Naive B cell (primary cell): ENCODE measurements around the gene KLK8. TPM values are rescaled to one million over a fixed set of nuclear protein-coding genes. Genes with fewer than 3 reads are reported as not detected.
A peak's percentile ranks its signal among the peaks of the same experiment; 100 is the strongest.

Source experiments
- ATAC-seq, 2 donors: fragments of 150-1000 bp; cut with Tn5 transposase; 2 replicates each; pipeline ENCODE4 v1.10.0; 2021; ENCODE audit warnings: low read depth in 2 of 2, mild to moderate bottlenecking in 2 of 2, moderate library complexity in 2 of 2
- DNase-seq: peaks from one replicate; pipeline ENCODE4 v3.0.0; 2022
- H3K27ac Mint-ChIP-seq, 6 donors: one replicate each; pipeline ENCODE4 v1.8.0; 2020 to 2022; ENCODE audit warnings: mild to moderate bottlenecking in 6 of 6, mixed read lengths in 6 of 6, moderate library complexity in 5 of 6, inconsistent platforms in 2 of 6
- H3K27me3 Mint-ChIP-seq, 3 donors: one replicate each; pipeline ENCODE4 v1.8.0; 2021 to 2022; ENCODE audit warnings: mixed read lengths in 3 of 3, mild to moderate bottlenecking in 1 of 3
- H3K36me3 Mint-ChIP-seq, 2 donors: one replicate each; pipeline ENCODE4 v1.8.0; 2020 to 2022; ENCODE audit warnings: mixed read lengths in 2 of 2, inconsistent platforms in 1 of 2, mild to moderate bottlenecking in 1 of 2
- H3K4me1 Mint-ChIP-seq, 3 donors: one replicate each; pipeline ENCODE4 v1.8.0; 2020 to 2022; ENCODE audit warnings: mixed read lengths in 3 of 3, inconsistent platforms in 1 of 3, mild to moderate bottlenecking in 1 of 3, moderate library complexity in 1 of 3
- H3K4me3 Mint-ChIP-seq, 8 donors: one replicate each; pipeline ENCODE4 v1.8.0; 2020 to 2022; ENCODE audit warnings: mild to moderate bottlenecking in 8 of 8, mixed read lengths in 8 of 8, moderate library complexity in 8 of 8, inconsistent platforms in 2 of 8
- H3K9me3 Mint-ChIP-seq, 7 donors: one replicate each; pipeline ENCODE4 v1.8.0; 2020 to 2022; ENCODE audit warnings: mixed read lengths in 7 of 7, mild to moderate bottlenecking in 5 of 7, inconsistent platforms in 2 of 7, moderate library complexity in 1 of 7
- polyA plus RNA-seq, 6 donors: library from polyadenylated mRNA; unstranded; fragments of 300-500 nt; fragmentation: Illumina TruSeq; gene quantifications; one replicate each; pipeline ENCODE4 v1.2.3, GENCODE V29; 2021; ENCODE audit warnings: low read depth in 6 of 6

The KLK8 gene
- polyA plus RNA-seq, 6 donors from 2014 or later, result not detected

- H3K27ac Mint-ChIP-seq, result peak within 1 kb of the TSS in 1 of 6 donors; percentile 79
- peaks cover 0 to 4% (median 0%) of the 10 kb centered on the region in 3 donors for H3K4me1 Mint-ChIP-seq
- H3K27me3 Mint-ChIP-seq, result peaks cover 37 to 69% (median 61%) of the 10 kb centered on the region in 3 donors
- ATAC-seq (no peak), DNase-seq (no peak)
- H3K9me3 Mint-ChIP-seq, result peaks cover 0 to 10% (median 4%) of the 10 kb centered on the region in 7 donors
- H3K4me3 Mint-ChIP-seq, result no peak within 1 kb of the TSS
- H3K36me3 Mint-ChIP-seq, result peaks cover 0 to 19% of the 10 kb centered on the region in 2 donors
Observed at GRCh38 chr19:51026554-51026831, 25.1 kb upstream of the KLK8 start, which contains the start of gene KLK11. Gene KLK11 (minus strand): TSS chr19:51026616. CDS start chr19:51025631, 985 bp downstream.

DNA sequence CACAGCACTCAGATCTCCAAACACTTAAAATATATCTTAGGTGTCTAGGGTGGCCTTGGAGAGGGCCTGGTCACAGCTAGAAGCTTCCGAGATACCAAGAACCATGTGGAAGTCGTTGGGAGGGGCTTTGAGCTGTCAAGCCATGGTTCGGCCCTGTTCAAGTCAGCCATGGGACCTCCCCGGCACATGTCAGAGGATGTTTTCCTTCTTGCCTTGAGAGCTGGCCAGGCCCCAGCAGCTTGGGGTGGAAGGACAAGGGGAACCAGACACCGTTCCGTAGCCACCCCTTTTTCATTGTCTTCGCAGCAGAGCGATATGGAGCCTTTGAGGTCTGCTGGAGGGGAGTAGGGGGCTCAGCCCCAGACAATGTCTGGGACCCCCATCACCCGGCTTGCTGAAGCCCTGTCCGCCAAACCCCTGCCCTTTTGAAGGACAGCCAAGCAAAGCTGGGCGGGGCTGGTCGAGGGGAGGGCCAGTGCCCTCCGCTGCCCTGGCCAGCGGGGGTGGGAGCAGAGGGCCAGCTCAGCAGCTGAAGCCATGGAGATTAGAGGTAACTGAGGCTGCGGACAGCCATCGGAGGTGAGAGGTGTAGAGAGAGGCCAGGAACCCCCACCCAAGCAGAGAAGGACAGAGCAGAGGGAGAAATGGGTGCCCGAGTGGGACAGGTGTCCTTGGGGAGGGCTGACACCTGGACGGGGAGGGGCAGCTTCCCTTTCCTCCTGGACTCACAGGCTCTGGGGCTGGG lies 24.6 kb upstream of the KLK8 start:
- H3K36me3 Mint-ChIP-seq, result peaks cover 0 to 13% of the 10 kb centered on the region in 2 donors

DNA sequence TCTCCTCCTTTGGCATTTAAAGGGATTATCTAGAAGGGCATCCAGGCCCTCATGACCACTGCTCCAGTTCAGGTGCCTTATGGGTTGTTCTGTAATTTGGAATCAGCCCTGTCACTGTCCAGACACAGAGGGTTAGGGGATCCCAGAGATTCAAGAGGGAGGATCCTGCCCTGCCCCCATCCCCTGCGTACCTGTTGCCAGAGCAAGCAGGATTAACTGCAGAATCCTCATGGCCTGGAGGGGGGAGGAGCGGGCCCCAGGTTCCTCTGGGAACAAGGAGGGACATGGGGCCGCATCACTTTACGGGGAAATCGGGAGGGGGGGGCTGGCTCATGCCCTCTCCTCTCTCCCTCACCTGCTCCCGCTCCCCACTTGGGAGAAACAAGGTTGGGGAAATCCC lies 24.0 kb upstream of the KLK8 start:
- Mint-ChIP-seq H3K9me3 (peaks cover 0 to 5% (median 3%) of the 10 kb centered on the region in 7 donors), H3K36me3 (peaks cover 0 to 8% of the 10 kb centered on the region in 2 donors), H3K27ac (no peak overlapping the region), H3K4me1 (peaks cover 0 to 4% (median 0%) of the 10 kb centered on the region in 3 donors), H3K4me3 (no peak overlapping the region), H3K27me3 (peaks cover 39 to 65% (median 50%) of the 10 kb centered on the region in 3 donors)
- no peak for ATAC-seq
- DNase-seq, result no peak

More for the DNA sequence above, 24.6 kb upstream of the KLK8 start:
- no peak for ATAC-seq
- Mint-ChIP-seq H3K4me1 (peaks cover 0 to 4% (median 0%) of the 10 kb centered on the region in 3 donors), H3K9me3 (peaks cover 0 to 5% (median 4%) of the 10 kb centered on the region in 7 donors), H3K27ac (no peak overlapping the region), H3K4me3 (no peak overlapping the region), H3K27me3 (peaks cover 37 to 66% (median 56%) of the 10 kb centered on the region in 3 donors)
- DNase-seq, result no peak

DNA sequence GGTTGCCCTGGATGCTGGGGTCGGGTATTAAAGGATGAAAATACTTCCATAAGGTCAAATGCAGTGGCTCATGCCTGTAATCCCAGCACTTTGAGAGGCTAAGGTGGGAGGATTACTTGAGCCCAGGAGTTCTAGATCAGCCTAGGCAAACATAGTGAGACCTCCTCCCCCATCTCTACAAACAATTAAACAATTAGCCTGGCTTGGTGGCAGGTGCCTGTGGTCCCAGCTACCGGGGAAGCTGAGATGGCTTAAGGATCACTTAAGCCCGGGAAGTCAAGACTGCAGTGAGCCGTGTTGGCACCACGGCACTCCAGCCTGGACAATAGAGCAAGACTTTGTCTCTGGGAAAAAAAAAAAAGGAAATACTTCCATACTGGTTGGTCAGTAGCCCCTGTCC lies 23.5 kb upstream of the KLK8 start:
- H3K4me1 Mint-ChIP-seq, result peaks cover 1 to 6% (median 3%) of the 10 kb centered on the region in 3 donors
- peaks cover 44 to 69% (median 53%) of the 10 kb centered on the region in 3 donors for H3K27me3 Mint-ChIP-seq
- peaks cover 0 to 5% (median 3%) of the 10 kb centered on the region in 7 donors for H3K9me3 Mint-ChIP-seq
- H3K36me3 Mint-ChIP-seq, result peaks cover 0 to 12% of the 10 kb centered on the region in 2 donors
- DNase-seq, result no peak
- no peak overlapping the region for H3K27ac Mint-ChIP-seq
- no peak for ATAC-seq
- H3K4me3 Mint-ChIP-seq, result no peak overlapping the region

GRCh38 chr19:51023946-51024345 lies 22.5 kb upstream of the KLK8 start:
- peak overlapping the region in 1 of 6 donors; percentile 66 for H3K27ac Mint-ChIP-seq
- peaks cover 0 to 6% (median 0%) of the 10 kb centered on the region in 7 donors for H3K9me3 Mint-ChIP-seq
- DNase-seq (no peak), ATAC-seq (no peak)
- peak overlapping the region in 1 of 8 donors; percentile 30 for H3K4me3 Mint-ChIP-seq
- peaks cover 0 to 16% of the 10 kb centered on the region in 2 donors for H3K36me3 Mint-ChIP-seq
- H3K27me3 Mint-ChIP-seq, result peaks cover 42 to 74% (median 59%) of the 10 kb centered on the region in 3 donors
- H3K4me1 Mint-ChIP-seq, result peaks cover 5 to 9% (median 5%) of the 10 kb centered on the region in 3 donors

- Mint-ChIP-seq H3K27ac (no peak overlapping the region), H3K4me1 (peaks cover 15 to 18% (median 17%) of the 10 kb centered on the region in 3 donors), H3K9me3 (peaks cover 0 to 8% (median 2%) of the 10 kb centered on the region in 7 donors), H3K27me3 (peaks cover 39 to 84% (median 69%) of the 10 kb centered on the region in 3 donors), H3K4me3 (no peak overlapping the region), H3K36me3 (peaks cover 0 to 25% of the 10 kb centered on the region in 2 donors)
- no peak for ATAC-seq
- DNase-seq, result no peak
Observed at GRCh38 chr19:51022526-51022925, 21.1 kb upstream of the KLK8 start.

GRCh38 chr19:51020988-51021651 lies 19.7 kb upstream of the KLK8 start:
- Mint-ChIP-seq H3K4me3 (no peak overlapping the region), H3K27me3 (peaks cover 39 to 86% (median 70%) of the 10 kb centered on the region in 3 donors), H3K4me1 (peaks cover 19 to 26% (median 20%) of the 10 kb centered on the region in 3 donors), H3K27ac (no peak overlapping the region), H3K9me3 (peaks cover 0 to 8% (median 2%) of the 10 kb centered on the region in 7 donors), H3K36me3 (peaks cover 0 to 19% of the 10 kb centered on the region in 2 donors)
- no peak for ATAC-seq
- no peak for DNase-seq

GRCh38 chr19:51019544-51019925 lies 18.1 kb upstream of the KLK8 start, which contains the start of gene KLK10:
Gene KLK10 (minus strand): TSS chr19:51019709. CDS start chr19:51019130, 579 bp downstream.
- DNase-seq (no peak), ATAC-seq (no peak)
- Mint-ChIP-seq H3K9me3 (peaks cover 0 to 12% (median 3%) of the 10 kb centered on the region in 7 donors), H3K36me3 (peaks cover 0 to 31% of the 10 kb centered on the region in 2 donors), H3K27ac (no peak within 1 kb of the TSS), H3K4me3 (peak within 1 kb of the TSS in 5 of 8 donors; percentile 45 to 87 (median 62)), H3K4me1 (peaks cover 20 to 29% (median 26%) of the 10 kb centered on the region in 3 donors), H3K27me3 (peaks cover 38 to 86% (median 74%) of the 10 kb centered on the region in 3 donors)

GRCh38 chr19:51018745-51019543 lies 17.5 kb upstream of the KLK8 start:
- ATAC-seq (no peak), DNase-seq (no peak)
- peaks cover 0 to 12% (median 3%) of the 10 kb centered on the region in 7 donors for H3K9me3 Mint-ChIP-seq
- H3K4me3 Mint-ChIP-seq, result peak overlapping the region in 5 of 8 donors; percentile 45 to 87 (median 62)
- peaks cover 20 to 32% (median 26%) of the 10 kb centered on the region in 3 donors for H3K4me1 Mint-ChIP-seq
- H3K27ac Mint-ChIP-seq, result no peak overlapping the region
- peaks cover 44 to 87% (median 74%) of the 10 kb centered on the region in 3 donors for H3K27me3 Mint-ChIP-seq
- H3K36me3 Mint-ChIP-seq, result peaks cover 0 to 35% of the 10 kb centered on the region in 2 donors

- H3K27ac Mint-ChIP-seq, result peak overlapping the region in 1 of 6 donors; percentile 22
- H3K4me3 Mint-ChIP-seq, result peak overlapping the region in 5 of 8 donors; percentile 22 to 84 (median 53)
- H3K4me1 Mint-ChIP-seq, result peaks cover 20 to 32% (median 26%) of the 10 kb centered on the region in 3 donors
- ATAC-seq (no peak), DNase-seq (no peak)
- peaks cover 53 to 87% (median 67%) of the 10 kb centered on the region in 3 donors for H3K27me3 Mint-ChIP-seq
- H3K36me3 Mint-ChIP-seq, result peaks cover 0 to 35% of the 10 kb centered on the region in 2 donors
- peaks cover 0 to 11% (median 4%) of the 10 kb centered on the region in 7 donors for H3K9me3 Mint-ChIP-seq
Observed at GRCh38 chr19:51016798-51017683, 15.6 kb upstream of the KLK8 start.

- Mint-ChIP-seq H3K4me1 (peaks cover 20 to 32% (median 26%) of the 10 kb centered on the region in 3 donors), H3K4me3 (peak overlapping the region in 2 of 8 donors; percentile 19 to 56), H3K36me3 (peaks cover 0 to 35% of the 10 kb centered on the region in 2 donors), H3K27ac (no peak overlapping the region), H3K27me3 (peaks cover 48 to 87% (median 71%) of the 10 kb centered on the region in 3 donors), H3K9me3 (peaks cover 0 to 11% (median 4%) of the 10 kb centered on the region in 7 donors)
- ATAC-seq (no peak), DNase-seq (no peak)
Observed at GRCh38 chr19:51015691-51016267, 14.4 kb upstream of the KLK8 start.
